DOHH2 (cell line): ENCODE results near the gene ADAM19.

Experiments
- CTCF ChIP-seq: fragments of 200-600 bp; sonication (generic); IDR thresholded peaks from one replicate; pipeline ENCODE4 v1.5.1; 2014; ENCODE audit warnings: antibody characterized with exemption, mild to moderate bottlenecking, low read depth, low read length; ENCODE audit not compliant: poor library complexity, severe bottlenecking
- EZH2phosphoT487 ChIP-seq: fragments of 200-600 bp; sonication (generic); IDR thresholded peaks from 2 replicates; pipeline ENCODE4 v1.6.1; 2017; ENCODE audit warnings: borderline replicate concordance, mild to moderate bottlenecking, antibody characterized with exemption, low read length, moderate library complexity, mixed read lengths

- no peak for TF ChIP-seq CTCF
- no peak for TF ChIP-seq EZH2phosphoT487
These were observed 111.7 kb downstream of the ADAM19 start for GRCh38 chr5:157463621-157464518.
